ENCODE results near the gene PTGIR.

Gene PTGIR

DNA sequence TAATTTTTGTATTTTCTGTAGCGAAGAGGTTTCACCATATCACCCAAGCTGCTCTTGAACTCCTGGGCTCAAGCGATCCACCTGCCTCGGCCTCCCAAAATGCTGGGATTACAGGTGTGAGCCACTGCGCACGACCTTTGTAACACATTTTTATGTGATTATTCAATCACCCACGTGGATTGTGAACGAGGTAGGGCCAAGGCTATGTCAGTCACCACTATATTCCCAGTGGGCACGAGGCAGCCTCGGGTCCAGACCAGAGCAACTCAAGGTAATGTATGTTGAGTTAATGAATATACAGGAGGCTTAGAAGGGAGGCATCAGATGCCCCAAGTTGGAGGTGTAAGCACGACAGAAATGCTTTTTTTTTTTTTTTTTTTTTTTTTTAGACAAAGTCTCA is 8.9 kb downstream of the PTGIR start:
- Mint-ChIP-seq H3K36me3 (peaks cover 39 to 51% of the 10 kb centered on the region in 2 donors), H3K27me3 (no peaks in the 10 kb centered on the region), H3K4me3 (peak overlapping the region; percentile 13 to 50), H3K27ac (peak overlapping the region; percentile 98), H3K4me1 (peaks cover 66 to 86% of the 10 kb centered on the region in 2 donors), H3K9me3 (peaks cover 0 to 1% of the 10 kb centered on the region in 2 donors)
- no peak for DNase-seq
- no peak for ATAC-seq (replicated peaks)

DNA sequence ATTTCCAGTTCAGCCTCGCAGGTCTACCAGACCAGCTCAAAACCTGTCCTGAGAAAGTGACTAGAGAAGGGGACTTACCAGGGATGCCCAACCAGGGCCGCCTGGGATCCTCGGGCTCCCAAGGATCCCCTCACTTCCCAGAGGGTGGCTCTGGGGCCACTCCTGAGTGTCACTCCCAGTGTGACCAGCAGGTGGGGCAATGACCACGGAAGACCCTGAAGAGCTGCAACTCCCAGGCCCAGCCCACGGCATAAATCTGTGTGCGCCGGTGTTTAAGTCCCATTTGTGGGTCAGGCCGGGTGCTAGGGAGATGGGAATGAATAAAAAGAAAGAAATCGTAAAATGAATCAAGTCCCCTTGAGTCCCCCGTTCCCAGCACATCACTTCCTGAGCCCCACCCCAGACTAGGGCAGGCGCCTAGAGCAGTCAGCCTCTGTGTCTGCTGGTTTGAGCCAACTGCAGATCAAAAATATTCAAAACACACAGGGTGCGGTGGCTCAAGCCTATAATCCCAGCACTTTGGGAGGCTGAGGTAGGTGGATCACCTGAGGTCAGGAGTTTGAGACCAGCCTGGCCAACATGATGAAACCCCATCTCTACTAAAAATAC is 10.7 kb downstream of the PTGIR start:
- H3K27me3 Mint-ChIP-seq: no peaks in the 10 kb centered on the region
- DNase-seq (peak; percentile 73), ATAC-seq (replicated peaks) (peak; percentile 29 to 34)
- peaks cover 35 to 51% of the 10 kb centered on the region in 2 donors for H3K36me3 Mint-ChIP-seq
- H3K4me1 Mint-ChIP-seq: peaks cover 63 to 80% of the 10 kb centered on the region in 2 donors
- no peaks in the 10 kb centered on the region for H3K9me3 Mint-ChIP-seq
- peak overlapping the region; percentile 94 for H3K27ac Mint-ChIP-seq
- H3K4me3 Mint-ChIP-seq: peak overlapping the region; percentile 43 to 78

DNA sequence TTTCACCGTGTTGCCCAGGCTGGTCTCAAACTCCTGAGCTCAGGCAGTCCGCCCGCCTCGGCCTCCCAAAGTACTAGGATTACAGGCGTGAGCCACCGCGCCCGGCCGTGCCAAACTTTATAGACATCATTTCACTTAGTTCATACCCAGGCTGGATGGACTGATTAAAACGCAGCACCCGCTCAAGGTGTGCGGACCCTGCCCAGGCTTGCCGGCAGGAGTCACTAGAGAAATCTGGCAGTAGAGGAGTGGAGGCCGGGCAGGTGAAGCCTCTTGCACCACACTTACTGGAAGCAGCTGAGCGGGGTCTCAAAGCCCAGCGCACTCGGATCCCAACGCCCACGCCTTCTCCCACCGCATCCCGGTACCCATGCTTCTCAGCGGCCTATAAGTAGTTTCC is 11.4 kb downstream of the PTGIR start:
- Mint-ChIP-seq H3K9me3 (no peaks in the 10 kb centered on the region), H3K4me1 (peaks cover 60 to 73% of the 10 kb centered on the region in 2 donors), H3K36me3 (peaks cover 36 to 51% of the 10 kb centered on the region in 2 donors), H3K4me3 (no peak overlapping the region), H3K27me3 (no peaks in the 10 kb centered on the region), H3K27ac (peak overlapping the region; percentile 94)
- DNase-seq: no peak
- no peak for ATAC-seq (replicated peaks)

DNA sequence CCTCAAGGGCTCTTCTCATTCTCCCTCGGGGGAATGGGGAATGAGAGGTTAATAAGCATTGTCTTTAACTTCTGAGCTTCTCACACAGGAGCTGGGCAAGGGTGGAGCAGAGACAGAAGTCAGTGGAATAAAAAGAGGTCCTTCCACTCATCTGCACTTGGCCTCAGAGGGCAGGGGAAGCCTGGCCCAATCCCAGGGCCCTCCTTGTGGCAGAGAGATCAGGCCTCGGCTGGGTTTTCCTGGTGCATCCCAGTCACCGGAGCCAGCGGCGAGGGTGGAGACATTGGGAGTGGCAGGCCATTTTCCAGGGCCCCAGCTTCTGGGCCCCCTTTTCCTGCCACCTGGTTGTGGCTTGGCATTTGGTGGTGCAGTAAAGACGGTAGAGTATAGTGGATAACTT is 13.1 kb downstream of the PTGIR start:
- Mint-ChIP-seq H3K9me3 (no peaks in the 10 kb centered on the region), H3K4me3 (peak overlapping the region; percentile 26 to 39), H3K4me1 (peaks cover 50 to 58% of the 10 kb centered on the region in 2 donors), H3K36me3 (peaks cover 47 to 65% of the 10 kb centered on the region in 2 donors), H3K27me3 (no peaks in the 10 kb centered on the region), H3K27ac (peak overlapping the region; percentile 82)
- DNase-seq (no peak), ATAC-seq (replicated peaks) (peak; percentile 10 to 23)

DNA sequence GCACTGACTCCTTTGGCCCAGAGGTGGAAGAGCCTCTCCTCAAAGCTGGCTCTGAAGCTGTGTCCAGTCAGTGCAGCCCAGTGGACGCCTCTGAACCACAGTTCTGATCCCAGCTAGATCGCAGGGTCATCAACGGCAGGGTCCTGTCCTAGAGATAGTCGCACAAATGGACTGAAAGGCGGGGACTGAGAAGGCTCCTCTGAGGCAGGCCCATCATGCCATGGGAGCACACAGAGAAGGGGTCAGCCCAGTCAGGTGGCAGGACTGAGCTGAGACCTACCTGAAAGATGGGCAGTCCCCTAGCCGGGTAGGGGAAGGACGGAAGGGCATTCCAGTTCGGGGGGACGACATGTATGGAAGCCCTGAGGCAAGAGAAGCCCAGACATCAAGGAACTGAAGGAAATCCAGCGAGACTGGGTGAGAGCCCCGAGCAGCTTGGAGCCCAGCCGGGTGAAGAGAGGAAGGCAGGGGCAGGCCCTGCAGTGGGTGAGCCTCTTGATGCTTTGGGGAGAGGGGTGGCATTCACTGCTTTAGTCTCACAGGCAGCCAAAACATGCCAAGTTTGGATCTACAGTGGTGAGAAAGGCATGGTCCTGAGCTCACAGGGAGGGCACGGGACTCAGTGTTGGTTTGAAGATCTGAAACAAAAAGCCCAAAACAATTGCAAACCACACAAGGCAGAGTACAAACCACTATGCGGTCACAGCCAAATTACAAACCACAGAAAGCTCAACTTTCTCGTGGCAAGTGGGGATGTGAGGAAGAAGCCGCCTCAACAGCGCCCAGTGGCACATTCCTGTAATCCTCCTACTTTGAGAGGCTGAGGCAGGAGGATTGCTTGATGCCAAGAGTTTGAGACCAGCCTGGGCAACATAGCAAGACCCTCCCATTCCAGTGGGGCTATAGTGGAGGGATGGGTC is 13.8 kb downstream of the PTGIR start:
- peak overlapping the region; percentile 82 for H3K27ac Mint-ChIP-seq
- H3K4me1 Mint-ChIP-seq: peaks cover 51 to 56% of the 10 kb centered on the region in 2 donors
- no peaks in the 10 kb centered on the region for H3K9me3 Mint-ChIP-seq
- H3K27me3 Mint-ChIP-seq: no peaks in the 10 kb centered on the region
- peaks cover 50 to 68% of the 10 kb centered on the region in 2 donors for H3K36me3 Mint-ChIP-seq
- DNase-seq: no peak
- ATAC-seq (replicated peaks): peak; percentile 27 to 45
- peak overlapping the region; percentile 39 to 46 for H3K4me3 Mint-ChIP-seq

DNA sequence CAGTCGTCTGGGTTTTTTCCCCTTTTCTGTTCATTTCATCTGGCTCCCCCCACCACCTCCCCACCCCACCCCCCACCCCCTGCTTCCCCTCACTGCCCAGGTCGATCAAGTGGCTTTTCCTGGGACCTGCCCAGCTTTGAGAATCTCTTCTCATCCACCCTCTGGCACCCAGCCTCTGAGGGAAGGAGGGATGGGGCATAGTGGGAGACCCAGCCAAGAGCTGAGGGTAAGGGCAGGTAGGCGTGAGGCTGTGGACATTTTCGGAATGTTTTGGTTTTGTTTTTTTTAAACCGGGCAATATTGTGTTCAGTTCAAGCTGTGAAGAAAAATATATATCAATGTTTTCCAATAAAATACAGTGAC is 14.5 kb downstream of the PTGIR start:
- ATAC-seq (replicated peaks) (no peak), DNase-seq (no peak)
- Mint-ChIP-seq H3K4me1 (peaks cover 47 to 49% of the 10 kb centered on the region in 2 donors), H3K9me3 (no peaks in the 10 kb centered on the region), H3K27ac (no peak overlapping the region), H3K4me3 (no peak overlapping the region), H3K36me3 (peaks cover 55 to 69% of the 10 kb centered on the region in 2 donors), H3K27me3 (no peaks in the 10 kb centered on the region)

DNA sequence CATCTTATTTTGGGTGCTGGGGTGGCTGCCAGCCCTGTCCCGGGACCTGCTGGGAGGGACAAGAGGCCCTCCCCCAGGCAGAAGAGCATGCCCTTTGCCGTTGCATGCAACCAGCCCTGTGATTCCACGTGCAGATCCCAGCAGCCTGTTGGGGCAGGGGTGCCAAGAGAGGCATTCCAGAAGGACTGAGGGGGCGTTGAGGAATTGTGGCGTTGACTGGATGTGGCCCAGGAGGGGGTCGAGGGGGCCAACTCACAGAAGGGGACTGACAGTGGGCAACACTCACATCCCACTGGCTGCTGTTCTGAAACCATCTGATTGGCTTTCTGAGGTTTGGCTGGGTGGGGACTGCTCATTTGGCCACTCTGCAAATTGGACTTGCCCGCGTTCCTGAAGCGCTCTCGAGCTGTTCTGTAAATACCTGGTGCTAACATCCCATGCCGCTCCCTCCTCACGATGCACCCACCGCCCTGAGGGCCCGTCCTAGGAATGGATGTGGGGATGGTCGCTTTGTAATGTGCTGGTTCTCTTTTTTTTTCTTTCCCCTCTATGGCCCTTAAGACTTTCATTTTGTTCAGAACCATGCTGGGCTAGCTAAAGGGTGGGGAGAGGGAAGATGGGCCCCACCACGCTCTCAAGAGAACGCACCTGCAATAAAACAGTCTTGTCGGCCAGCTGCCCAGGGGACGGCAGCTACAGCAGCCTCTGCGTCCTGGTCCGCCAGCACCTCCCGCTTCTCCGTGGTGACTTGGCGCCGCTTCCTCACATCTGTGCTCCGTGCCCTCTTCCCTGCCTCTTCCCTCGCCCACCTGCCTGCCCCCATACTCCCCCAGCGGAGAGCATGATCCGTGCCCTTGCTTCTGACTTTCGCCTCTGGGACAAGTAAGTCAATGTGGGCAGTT is 15.1 kb downstream of the PTGIR start:
- Mint-ChIP-seq H3K27me3 (no peaks in the 10 kb centered on the region), H3K36me3 (peaks cover 55 to 69% of the 10 kb centered on the region in 2 donors), H3K4me3 (peak overlapping the region in 1 of 2 donors; percentile 6), H3K9me3 (no peaks in the 10 kb centered on the region), H3K27ac (peak overlapping the region; percentile 4), H3K4me1 (peaks cover 47 to 49% of the 10 kb centered on the region in 2 donors)
- ATAC-seq (replicated peaks) (no peak), DNase-seq (no peak)

DNA sequence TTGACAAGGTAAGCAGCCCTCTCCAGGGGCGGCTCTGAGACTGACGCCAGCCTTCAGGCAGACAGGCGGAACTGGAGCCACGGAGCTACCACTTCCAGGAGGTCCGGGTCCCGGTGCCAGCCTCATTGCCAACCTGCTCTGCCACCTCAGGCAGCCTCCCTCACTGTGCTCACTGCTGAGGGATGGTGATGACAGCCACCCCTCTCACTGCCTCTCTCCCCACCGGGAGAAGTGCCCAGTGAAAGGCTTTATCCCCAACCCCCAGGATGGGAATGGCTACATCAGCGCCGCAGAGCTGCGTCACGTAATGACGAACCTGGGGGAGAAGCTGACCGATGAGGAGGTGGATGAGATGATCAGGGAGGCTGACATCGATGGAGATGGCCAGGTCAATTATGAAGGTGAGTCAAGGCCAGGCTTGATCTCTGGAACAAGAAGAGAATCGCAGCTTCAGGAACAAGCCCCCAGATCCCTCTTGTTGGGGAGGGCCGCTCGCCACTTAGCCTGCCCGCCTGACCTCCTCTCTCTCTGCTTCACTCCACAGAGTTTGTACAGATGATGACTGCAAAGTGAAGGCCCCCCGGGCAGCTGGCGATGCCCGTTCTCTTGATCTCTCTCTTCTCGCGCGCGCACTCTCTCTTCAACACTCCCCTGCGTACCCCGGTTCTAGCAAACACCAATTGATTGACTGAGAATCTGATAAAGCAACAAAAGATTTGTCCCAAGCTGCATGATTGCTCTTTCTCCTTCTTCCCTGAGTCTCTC is 16.1 kb downstream of the PTGIR start:
- H3K4me1 Mint-ChIP-seq: peaks cover 40 to 47% of the 10 kb centered on the region in 2 donors
- H3K9me3 Mint-ChIP-seq: no peaks in the 10 kb centered on the region
- H3K27me3 Mint-ChIP-seq: no peaks in the 10 kb centered on the region
- H3K36me3 Mint-ChIP-seq: peaks cover 55 to 64% of the 10 kb centered on the region in 2 donors
- H3K27ac Mint-ChIP-seq: peak overlapping the region; percentile 4
- no peak for ATAC-seq (replicated peaks)
- DNase-seq: no peak
- H3K4me3 Mint-ChIP-seq: no peak overlapping the region

DNA sequence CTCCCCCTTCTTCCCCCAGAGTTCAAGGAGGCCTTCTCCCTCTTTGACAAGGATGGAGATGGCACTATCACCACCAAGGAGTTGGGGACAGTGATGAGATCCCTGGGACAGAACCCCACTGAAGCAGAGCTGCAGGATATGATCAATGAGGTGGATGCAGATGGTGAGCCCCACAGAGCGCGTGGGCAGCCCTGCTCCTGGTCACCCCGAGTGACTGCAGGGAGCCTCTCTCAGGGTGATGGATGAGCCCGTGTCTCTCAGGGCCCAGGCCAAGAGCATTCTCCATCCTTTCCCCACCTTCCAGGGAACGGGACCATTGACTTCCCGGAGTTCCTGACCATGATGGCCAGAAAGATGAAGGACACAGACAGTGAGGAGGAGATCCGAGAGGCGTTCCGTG is 16.7 kb downstream of the PTGIR start:
- peaks cover 52 to 68% of the 10 kb centered on the region in 2 donors for H3K36me3 Mint-ChIP-seq
- no peak overlapping the region for H3K4me3 Mint-ChIP-seq
- peaks cover 43 to 48% of the 10 kb centered on the region in 2 donors for H3K4me1 Mint-ChIP-seq

DNA sequence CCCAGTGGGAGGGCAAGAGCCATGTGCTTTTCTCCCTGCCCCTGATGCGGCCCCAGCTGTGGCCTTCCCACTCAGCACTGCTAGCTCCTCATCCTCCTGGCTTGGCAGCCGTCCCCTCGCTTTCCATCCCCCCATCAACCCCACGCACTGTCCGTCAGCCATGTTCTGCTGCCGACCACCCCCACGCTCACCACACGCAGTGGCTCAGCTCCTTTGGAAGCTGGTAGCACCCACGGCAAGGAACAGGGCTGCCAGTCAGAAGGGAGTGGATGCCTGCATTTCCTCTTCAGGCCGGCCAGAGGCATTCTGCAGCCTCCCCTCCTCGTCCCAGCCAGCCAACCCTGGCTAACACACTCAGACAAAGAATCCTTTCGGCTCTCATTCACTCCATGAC is 17.4 kb downstream of the PTGIR start:
- Mint-ChIP-seq H3K27me3 (no peaks in the 10 kb centered on the region), H3K4me1 (peaks cover 46 to 52% of the 10 kb centered on the region in 2 donors), H3K9me3 (no peaks in the 10 kb centered on the region), H3K36me3 (peaks cover 52 to 68% of the 10 kb centered on the region in 2 donors), H3K4me3 (no peak overlapping the region), H3K27ac (peak overlapping the region; percentile 65)
- ATAC-seq (replicated peaks): no peak
- DNase-seq: no peak

More for the DNA sequence above, 16.7 kb downstream of the PTGIR start:
- peak overlapping the region; percentile 7 for H3K27ac Mint-ChIP-seq
- no peaks in the 10 kb centered on the region for H3K9me3 Mint-ChIP-seq
- DNase-seq (no peak), ATAC-seq (replicated peaks) (no peak)
- H3K27me3 Mint-ChIP-seq: no peaks in the 10 kb centered on the region

DNA sequence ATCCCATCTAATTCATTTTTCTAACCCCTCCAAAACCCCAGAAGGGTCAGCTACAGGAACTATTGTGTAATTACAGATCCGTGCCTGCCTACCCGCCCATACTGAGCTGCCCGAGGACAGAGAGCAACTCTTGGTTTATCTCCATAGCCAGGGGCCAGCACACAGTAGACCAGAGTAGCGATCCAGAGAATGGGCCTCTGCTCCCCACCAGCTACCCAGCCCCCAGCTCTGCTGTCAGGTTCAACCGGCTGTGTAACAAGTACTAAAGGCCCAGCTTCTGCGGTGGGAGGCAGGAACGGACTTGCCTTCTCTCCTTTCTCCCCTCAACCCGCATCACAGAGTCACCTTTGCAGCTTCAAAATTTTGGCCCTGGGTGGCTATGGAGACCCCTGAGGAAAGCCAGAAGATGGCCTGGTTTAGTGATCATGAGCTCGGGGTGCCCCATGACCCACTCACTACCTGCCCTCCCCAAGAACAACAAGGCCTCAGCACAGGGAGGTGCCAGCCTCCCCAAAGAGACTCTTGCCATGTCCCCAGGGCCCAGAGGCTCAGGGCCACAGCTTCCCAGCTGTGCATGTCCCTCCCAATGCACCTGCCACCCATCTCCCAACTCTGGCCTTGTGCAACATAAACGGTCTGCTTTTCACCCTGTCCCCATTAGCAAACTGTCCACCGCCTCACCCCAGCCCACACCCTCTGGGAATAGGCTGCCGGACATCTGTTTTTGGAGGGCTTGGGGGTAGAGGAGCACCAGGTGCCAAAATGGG is 18.0 kb downstream of the PTGIR start:
- peak overlapping the region; percentile 1 for H3K27ac Mint-ChIP-seq
- no peak for DNase-seq

DNA sequence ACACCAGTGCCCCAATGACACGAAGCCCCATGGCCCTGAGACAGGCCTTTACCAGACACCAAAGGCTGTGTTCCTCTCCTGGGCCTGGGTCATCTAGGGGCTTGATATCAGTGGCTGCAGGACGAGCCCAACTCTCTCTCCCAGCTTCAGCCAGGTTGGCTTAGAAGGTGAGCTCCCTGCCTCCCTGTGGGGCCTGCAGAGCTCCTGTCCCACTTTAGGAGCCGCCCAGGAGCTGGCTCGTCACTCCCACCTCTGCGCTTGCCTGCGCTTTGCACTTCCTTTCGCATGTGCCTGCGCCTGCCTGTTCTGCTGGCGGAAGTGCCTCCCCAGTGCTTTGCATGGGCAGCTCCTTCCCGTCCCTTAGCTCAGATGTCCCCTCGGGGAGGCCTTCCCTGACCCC is 18.9 kb downstream of the PTGIR start:
- DNase-seq (no peak), ATAC-seq (replicated peaks) (no peak)
- Mint-ChIP-seq H3K27ac (no peak overlapping the region), H3K4me3 (no peak overlapping the region), H3K4me1 (peaks cover 37 to 44% of the 10 kb centered on the region in 2 donors), H3K36me3 (peaks cover 54 to 68% of the 10 kb centered on the region in 2 donors), H3K9me3 (no peaks in the 10 kb centered on the region), H3K27me3 (no peaks in the 10 kb centered on the region)

More for the DNA sequence above, 18.0 kb downstream of the PTGIR start:
- Mint-ChIP-seq H3K9me3 (no peaks in the 10 kb centered on the region), H3K4me1 (peaks cover 45 to 52% of the 10 kb centered on the region in 2 donors), H3K27me3 (no peaks in the 10 kb centered on the region), H3K4me3 (no peak overlapping the region), H3K36me3 (peaks cover 55 to 72% of the 10 kb centered on the region in 2 donors)
- ATAC-seq (replicated peaks): no peak

DNA sequence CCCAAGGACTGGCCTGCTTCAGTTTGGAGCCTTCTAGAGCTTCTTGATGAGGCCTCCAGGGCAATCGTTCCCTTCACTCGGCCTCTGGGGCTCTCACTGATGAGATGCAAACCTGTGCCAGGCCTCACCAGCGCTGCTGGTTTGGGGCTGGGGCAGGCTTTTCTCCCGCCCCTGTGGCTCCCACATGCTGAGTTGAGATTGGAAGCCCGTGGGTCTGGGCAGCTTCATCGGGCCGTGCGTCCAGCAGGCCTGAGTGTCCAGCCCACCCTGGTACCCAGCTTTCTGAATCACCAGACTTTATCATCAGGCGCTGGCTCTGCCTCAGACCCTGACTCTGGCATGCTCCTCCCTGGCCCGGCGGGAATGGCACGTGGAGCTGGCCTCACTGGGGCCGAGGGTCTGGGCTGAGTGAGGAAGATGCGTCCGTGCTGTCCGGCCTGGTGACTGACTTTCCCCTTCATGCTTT is 19.5 kb downstream of the PTGIR start:
- H3K36me3 Mint-ChIP-seq: peaks cover 50 to 66% of the 10 kb centered on the region in 2 donors
- no peaks in the 10 kb centered on the region for H3K27me3 Mint-ChIP-seq
- H3K27ac Mint-ChIP-seq: no peak overlapping the region
- peaks cover 30 to 38% of the 10 kb centered on the region in 2 donors for H3K4me1 Mint-ChIP-seq
- no peaks in the 10 kb centered on the region for H3K9me3 Mint-ChIP-seq
- DNase-seq: no peak
- no peak overlapping the region for H3K4me3 Mint-ChIP-seq
- no peak for ATAC-seq (replicated peaks)
